ENCODE measurements around the gene ARHGAP19.

Gene ARHGAP19

DNA sequence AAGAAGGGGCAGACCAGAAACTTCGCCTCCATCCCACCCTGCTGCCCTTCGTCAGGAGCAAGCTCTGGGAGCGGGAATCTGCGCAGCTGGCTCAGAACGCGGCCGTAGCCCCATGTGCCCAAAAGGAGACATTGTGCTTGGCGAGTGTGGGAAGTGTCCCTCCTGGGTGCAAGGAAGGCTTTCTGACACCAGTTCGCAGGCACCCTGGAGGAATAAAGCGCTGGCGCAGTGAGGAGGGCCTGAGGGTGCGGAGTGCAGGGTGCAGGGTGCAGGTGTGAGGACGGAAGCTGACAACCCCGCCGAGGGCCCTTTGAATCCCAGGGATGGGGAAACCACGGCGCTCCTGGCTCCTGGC, 107.5 kb downstream of the ARHGAP19 start:
- H3K4me3 ChIP-seq (ENCODE audit: low read length): no peak overlapping the region
- TF ChIP-seq, protein P1, sequence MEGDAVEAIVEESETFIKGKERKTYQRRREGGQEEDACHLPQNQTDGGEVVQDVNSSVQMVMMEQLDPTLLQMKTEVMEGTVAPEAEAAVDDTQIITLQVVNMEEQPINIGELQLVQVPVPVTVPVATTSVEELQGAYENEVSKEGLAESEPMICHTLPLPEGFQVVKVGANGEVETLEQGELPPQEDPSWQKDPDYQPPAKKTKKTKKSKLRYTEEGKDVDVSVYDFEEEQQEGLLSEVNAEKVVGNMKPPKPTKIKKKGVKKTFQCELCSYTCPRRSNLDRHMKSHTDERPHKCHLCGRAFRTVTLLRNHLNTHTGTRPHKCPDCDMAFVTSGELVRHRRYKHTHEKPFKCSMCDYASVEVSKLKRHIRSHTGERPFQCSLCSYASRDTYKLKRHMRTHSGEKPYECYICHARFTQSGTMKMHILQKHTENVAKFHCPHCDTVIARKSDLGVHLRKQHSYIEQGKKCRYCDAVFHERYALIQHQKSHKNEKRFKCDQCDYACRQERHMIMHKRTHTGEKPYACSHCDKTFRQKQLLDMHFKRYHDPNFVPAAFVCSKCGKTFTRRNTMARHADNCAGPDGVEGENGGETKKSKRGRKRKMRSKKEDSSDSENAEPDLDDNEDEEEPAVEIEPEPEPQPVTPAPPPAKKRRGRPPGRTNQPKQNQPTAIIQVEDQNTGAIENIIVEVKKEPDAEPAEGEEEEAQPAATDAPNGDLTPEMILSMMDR (IDR thresholded peaks at IDR 0.05; ENCODE audit: insufficient read depth, low read depth, low read length, missing control alignments): no peak
- DNase-seq (ENCODE audit: low read depth): no peak

DNA sequence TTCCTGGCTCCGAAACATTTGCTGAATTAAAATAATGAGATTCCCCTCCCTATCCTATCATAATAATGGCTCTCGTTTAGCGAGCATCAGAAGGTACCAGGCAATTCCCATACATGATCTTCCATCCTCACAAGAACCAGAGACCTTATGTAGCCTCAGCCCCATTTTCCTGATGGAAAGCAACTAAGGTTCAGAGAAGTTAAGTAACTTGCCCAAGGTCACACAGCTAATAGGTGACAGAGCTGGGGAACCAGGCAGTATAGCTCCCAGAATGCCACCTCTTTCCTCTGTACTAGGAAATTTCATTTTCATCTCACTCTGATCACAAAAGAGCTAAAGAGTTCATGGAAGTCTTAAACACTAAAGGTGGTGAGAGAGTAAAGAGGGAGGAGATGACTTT, 109.1 kb downstream of the ARHGAP19 start:
- no peak overlapping the region for H3K4me3 ChIP-seq (ENCODE audit: low read length)
- no peak for DNase-seq (ENCODE audit: low read depth)
- TF ChIP-seq, protein P1 (IDR thresholded peaks at IDR 0.05; ENCODE audit: insufficient read depth, low read depth, low read length, missing control alignments): no peak

DNA sequence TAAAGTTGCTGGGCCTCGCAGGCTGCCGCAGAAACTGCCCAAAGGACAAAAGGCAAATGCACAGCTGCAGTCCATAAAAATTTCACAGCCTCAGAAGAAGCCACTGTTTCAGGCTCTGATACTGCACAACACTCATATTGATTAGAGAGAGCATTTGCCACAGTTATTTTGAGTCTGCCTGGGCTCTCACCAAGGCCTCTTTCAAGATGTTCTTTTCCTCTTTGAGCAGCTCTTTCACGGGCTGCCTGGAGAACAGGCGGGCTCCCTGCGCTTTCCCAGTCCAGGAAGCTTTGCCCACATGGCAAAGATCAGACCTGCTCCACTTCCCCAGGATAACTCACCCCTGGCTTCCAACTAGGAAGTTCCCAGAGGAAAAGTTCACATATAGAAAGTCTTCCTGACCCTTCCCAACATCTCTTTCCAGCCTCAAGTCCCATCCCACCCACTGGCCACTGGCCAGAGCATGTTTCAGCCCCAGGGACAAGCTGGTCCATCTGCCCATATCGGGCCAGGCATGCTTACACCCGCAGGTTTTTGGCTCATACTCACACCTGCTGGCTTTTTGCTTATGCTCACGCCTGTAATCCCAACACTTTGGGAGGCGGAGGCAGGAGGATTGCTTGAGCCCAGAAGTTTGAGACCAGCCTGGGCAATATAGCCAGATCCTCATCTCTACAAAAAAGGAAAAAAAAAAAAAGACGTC, 110.0 kb downstream of the ARHGAP19 start:
- TF ChIP-seq, protein P1 (IDR thresholded peaks at IDR 0.05; ENCODE audit: insufficient read depth, low read depth, low read length, missing control alignments): no peak
- no peak for DNase-seq (ENCODE audit: low read depth)
- H3K4me3 ChIP-seq (ENCODE audit: low read length): no peak overlapping the region

DNA sequence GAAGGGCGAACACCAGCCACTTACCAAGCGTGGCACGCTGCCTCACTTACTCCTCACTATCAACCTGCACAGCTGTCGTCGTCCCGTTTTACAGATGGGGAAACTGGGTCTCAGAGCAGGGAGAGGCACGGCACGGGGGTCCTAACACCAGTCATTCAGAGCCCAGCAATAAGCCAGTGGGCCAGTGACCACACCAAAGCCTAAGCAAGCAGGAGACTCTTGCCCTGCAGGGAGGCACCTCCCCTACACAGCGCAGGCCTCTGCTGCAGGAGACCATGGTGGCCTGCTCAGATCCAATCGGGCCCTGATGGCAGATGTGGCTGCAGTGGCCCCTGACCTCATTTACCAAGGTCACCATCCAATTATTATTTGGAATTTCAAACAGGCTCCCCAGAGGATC, 111.5 kb downstream of the ARHGAP19 start:
- H3K4me3 ChIP-seq (ENCODE audit: low read length): no peak overlapping the region
- TF ChIP-seq, protein P1 (IDR thresholded peaks at IDR 0.05; ENCODE audit: insufficient read depth, low read depth, low read length, missing control alignments): no peak
- no peak for DNase-seq (ENCODE audit: low read depth)

DNA sequence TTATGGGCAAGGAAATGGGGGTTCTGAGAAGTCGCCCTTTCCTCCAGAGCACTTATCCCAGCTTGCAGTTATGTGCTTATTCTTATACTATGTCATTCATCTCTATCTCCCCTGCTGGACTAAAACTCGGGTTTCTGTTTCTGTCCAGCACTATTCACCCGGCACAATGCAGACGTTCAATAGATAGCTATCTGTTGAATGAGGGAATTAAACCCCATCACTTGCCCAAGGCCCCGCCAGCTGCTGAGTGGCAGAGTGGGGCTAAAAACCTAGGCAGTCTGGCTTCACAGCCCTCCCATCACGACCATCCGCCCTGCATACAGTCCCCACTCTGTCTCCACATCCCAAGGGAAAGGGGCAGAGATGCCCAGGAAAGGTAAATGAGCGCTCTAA, 112.1 kb downstream of the ARHGAP19 start:
- DNase-seq (ENCODE audit: low read depth): no peak
- TF ChIP-seq, protein P1 (IDR thresholded peaks at IDR 0.05; ENCODE audit: insufficient read depth, low read depth, low read length, missing control alignments): no peak
- H3K4me3 ChIP-seq (ENCODE audit: low read length): no peak overlapping the region

DNA sequence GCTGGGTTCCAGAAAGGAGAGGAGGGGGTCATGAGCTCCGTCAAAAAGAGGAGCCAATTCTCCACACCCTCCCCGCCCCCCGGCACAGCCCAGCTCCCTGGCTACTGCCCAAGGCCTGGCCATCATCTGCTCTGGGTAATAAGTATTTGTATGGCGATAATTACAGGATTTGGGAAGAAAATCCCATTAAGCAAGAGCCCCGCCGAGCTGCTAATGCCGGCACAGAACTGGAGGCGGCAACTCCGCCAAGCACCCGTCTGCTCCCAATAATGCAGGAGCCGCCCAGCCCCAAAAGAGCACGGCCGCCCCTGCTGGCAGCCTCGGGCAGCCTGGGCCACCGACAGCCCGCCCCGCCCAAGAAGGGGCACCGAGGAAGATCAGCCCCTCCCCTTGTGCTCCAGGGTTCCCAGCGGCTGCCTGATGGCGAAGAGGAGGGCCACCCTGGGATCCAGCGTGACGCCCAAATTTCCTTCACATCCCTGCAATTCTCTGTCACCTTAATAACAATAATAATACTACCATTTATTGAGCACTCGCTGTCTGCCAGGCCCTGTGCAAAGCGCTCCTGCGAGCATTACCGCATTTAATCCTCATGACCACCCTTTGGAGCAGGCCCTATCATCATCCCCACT, 112.6 kb downstream of the ARHGAP19 start:
- DNase-seq (ENCODE audit: low read depth): no peak
- no peak overlapping the region for H3K4me3 ChIP-seq (ENCODE audit: low read length)
- TF ChIP-seq, protein P1 (IDR thresholded peaks at IDR 0.05; ENCODE audit: insufficient read depth, low read depth, low read length, missing control alignments): peak; percentile 4

DNA sequence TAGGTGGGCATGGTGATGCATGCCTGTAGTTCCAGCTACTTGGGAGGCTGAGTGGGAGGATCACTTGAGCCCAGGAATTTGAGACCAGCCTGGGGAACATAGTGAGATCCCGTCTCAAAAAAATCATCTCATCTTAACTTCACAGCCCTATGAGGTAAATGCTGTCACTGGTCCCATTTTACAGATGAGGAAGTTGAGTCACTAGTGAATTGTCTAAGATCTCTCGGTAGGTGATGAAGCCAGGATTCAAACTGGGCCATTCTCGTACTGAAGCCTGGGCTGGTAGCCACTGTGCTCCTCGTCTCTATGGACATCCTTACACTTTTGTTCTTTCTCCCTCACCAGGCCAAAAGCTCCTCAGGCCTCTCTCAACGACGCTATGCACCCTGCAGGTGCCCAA, 113.1 kb downstream of the ARHGAP19 start:
- no peak for DNase-seq (ENCODE audit: low read depth)
- H3K4me3 ChIP-seq (ENCODE audit: low read length): no peak overlapping the region
- TF ChIP-seq, protein P1 (IDR thresholded peaks at IDR 0.05; ENCODE audit: insufficient read depth, low read depth, low read length, missing control alignments): no peak
